K562 (cell line): Measurements from ENCODE around the gene TSPOAP1. TPM values are rescaled to one million over a fixed set of nuclear protein-coding genes. Genes with fewer than 3 reads are reported as not detected.

Experiments used
- BCLAF1 ChIP-seq, 2 experiments: fragments of 450-650 bp in 1 of 2; IDR thresholded peaks; 2 replicates each; pipeline ENCODE4 v1.6.1; 2011 to 2017; ENCODE audit warnings: low read depth in 2 of 2, antibody characterized with exemption in 1 of 2, borderline replicate concordance in 1 of 2, low read length in 1 of 2, mild to moderate bottlenecking in 1 of 2, mixed read lengths in 1 of 2; ENCODE audit not compliant: control insufficient read depth in 1 of 2
- ELF2 ChIP-seq: fragments of 250-450 bp; sonication (Bioruptor Pico); IDR thresholded peaks from 2 replicates; pipeline ENCODE4 v1.5.0; 2021; ENCODE audit warnings: mild to moderate bottlenecking
- HDAC2 ChIP-seq: fragments of 450-650 bp; IDR thresholded peaks from 2 replicates; pipeline ENCODE4 v1.6.1; 2016; ENCODE audit warnings: mild to moderate bottlenecking
- HLTF ChIP-seq: fragments of 450-650 bp; IDR thresholded peaks from 2 replicates; pipeline ENCODE4 v1.6.1; 2016
- MLX ChIP-seq, 2 experiments: fragments of 450-650 bp in 1 of 2; sonication (generic) in 1 of 2; formaldehyde crosslinking; conservative IDR thresholded peaks; 2 replicates each; pipeline versions ENCODE4 v1.4.0 to v1.8.1; 2020 to 2022; ENCODE audit warnings: mild to moderate bottlenecking in 1 of 2, missing genetic modification reagents in 1 of 2
- NR2C2 ChIP-seq, 2 experiments: fragments of 200-800 bp in 1 of 2; sonication (Bioruptor generic) in 1 of 2; sonication (generic) in 1 of 2; formaldehyde crosslinking in 1 of 2; IDR thresholded peaks; 2 replicates each; pipeline versions ENCODE4 v1.6.1 to v1.8.0; 2016 to 2022; ENCODE audit warnings: mild to moderate bottlenecking in 1 of 2, missing compliant biosample characterization in 1 of 2, missing genetic modification characterization in 1 of 2, missing genetic modification reagents in 1 of 2
- PHF20 ChIP-seq: fragments of 450-650 bp; IDR thresholded peaks from 2 replicates; pipeline ENCODE4 v1.6.1; 2018; ENCODE audit not compliant: partially characterized antibody
- PHF8 ChIP-seq: fragments of 200-600 bp; sonication (generic); IDR thresholded peaks from 2 replicates; pipeline ENCODE4 v1.6.1; 2012; ENCODE audit warnings: mixed run types, mild to moderate bottlenecking, inconsistent platforms, low read length, moderate library complexity, borderline replicate concordance
- SP1 ChIP-seq: sonication (generic); formaldehyde crosslinking; IDR thresholded peaks from 2 replicates; pipeline ENCODE4 v1.8.1; 2022; ENCODE audit warnings: mild to moderate bottlenecking, missing genetic modification reagents
- ZNF24 ChIP-seq: fragments of 450-650 bp; IDR thresholded peaks from 2 replicates; pipeline ENCODE4 v1.6.1; 2016
- ZNF589 ChIP-seq: fragments of 200-800 bp; sonication (Bioruptor generic); IDR thresholded peaks from 2 replicates; pipeline ENCODE4 v1.6.1; 2016; ENCODE audit warnings: low read depth, missing genetic modification characterization, missing compliant biosample characterization
- ZNF695 ChIP-seq: fragments of 450-650 bp; formaldehyde crosslinking; IDR thresholded peaks from 2 replicates; pipeline ENCODE4 v1.4.0; 2020; ENCODE audit warnings: mild to moderate bottlenecking, moderate library complexity
- ZSCAN32 ChIP-seq: fragments of 450-650 bp; formaldehyde crosslinking; IDR thresholded peaks from 2 replicates; pipeline ENCODE4 v1.4.0; 2020; ENCODE audit warnings: mild to moderate bottlenecking, moderate library complexity
- polyA plus RNA-seq, 8 experiments: library from polyadenylated mRNA; depleted of rRNA in 4 of 8; stranded (reverse) in 5 of 8; unstranded in 3 of 8; fragments of >200 nt; fragmentation: Nextera tagmentation in 2 of 8; fragmentation: Illumina TruSeq in 1 of 8; extraction: Ambion mirVana in 2 of 8; extraction: Trizol in 1 of 8; gene quantifications; 2 replicates each; pipeline versions ENCODE4 v1.2.1 to v1.2.3, GENCODE V29; 2011 to 2014; ENCODE audit warnings: inconsistent platforms in 1 of 8, missing spikeins in 1 of 8
- total RNA-seq, 7 experiments: library from RNA; depleted of rRNA in 6 of 7; stranded (reverse); fragments of >200 nt in 6 of 7; fragmentation: Illumina TruSeq in 2 of 7; extraction: Trizol in 2 of 7; gene quantifications; 2 replicates each; pipeline versions ENCODE4 v1.2.1 to v1.2.3, GENCODE V29; 2011 to 2021; ENCODE audit warnings: low replicate concordance in 1 of 7
- TF ChIP-seq, protein P1 (sequence below): fragments of 450-650 bp; formaldehyde crosslinking; IDR thresholded peaks from 2 replicates; pipeline ENCODE4 v1.4.0; 2022; ENCODE audit warnings: missing genetic modification characterization

TSPOAP1 gene
- total and polyA plus RNA-seq, 9 of the 15 experiments (the other 6 are each of a cell fraction or from before 2014, with no cell fraction given), result 0.87 to 3.9 (median 1.8) TPM; not detected in 2

GRCh38 chr17:58338454-58338840 lies 9.9 kb upstream of the TSPOAP1 start (continued):
- TF ChIP-seq, protein P1, sequence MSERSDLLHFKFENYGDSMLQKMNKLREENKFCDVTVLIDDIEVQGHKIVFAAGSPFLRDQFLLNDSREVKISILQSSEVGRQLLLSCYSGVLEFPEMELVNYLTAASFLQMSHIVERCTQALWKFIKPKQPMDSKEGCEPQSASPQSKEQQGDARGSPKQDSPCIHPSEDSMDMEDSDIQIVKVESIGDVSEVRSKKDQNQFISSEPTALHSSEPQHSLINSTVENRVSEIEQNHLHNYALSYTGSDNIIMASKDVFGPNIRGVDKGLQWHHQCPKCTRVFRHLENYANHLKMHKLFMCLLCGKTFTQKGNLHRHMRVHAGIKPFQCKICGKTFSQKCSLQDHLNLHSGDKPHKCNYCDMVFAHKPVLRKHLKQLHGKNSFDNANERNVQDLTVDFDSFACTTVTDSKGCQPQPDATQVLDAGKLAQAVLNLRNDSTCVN, result 0 out of 2 replicates have a peak, but pooled peaks have one; percentile 2
- TF ChIP-seq ELF2 (CRISPR knock-in tag), result 0 out of 2 replicates have a peak, but pooled peaks have one; percentile 24
- TF ChIP-seq PHF20, result peak; percentile 83
- TF ChIP-seq MLX (CRISPR knock-in tag; conservative IDR thresholded peaks at IDR 0.05), result 0 out of 4 replicates have a peak, but pooled peaks of 1 of the 2 experiments have one; percentile 19
- peak; percentile 87 for TF ChIP-seq ZNF589 (CRISPR knock-in tag)
- peak; percentile 64; the same call in 1 of the 2 replicates for TF ChIP-seq ZNF695
- TF ChIP-seq PHF8, result no peak
- peak; percentile 67 for TF ChIP-seq SP1 (CRISPR knock-in tag)
- TF ChIP-seq ZSCAN32 (CRISPR knock-in tag), result 0 out of 2 replicates have a peak, but pooled peaks have one; percentile 4
- TF ChIP-seq ZNF24, result peak; percentile 76
- TF ChIP-seq HDAC2, result peak; percentile 99
- TF ChIP-seq BCLAF1 (IDR thresholded peaks at IDR 0.05; ENCODE audit: borderline replicate concordance in 1 of 2, control insufficient read depth in 1 of 2, low read depth in 2 of 2, low read length in 1 of 2), result no peak
- TF ChIP-seq HLTF, result 0 out of 2 replicates have a peak, but pooled peaks have one; percentile 13
- no peak for TF ChIP-seq NR2C2 (CRISPR knock-in tag; IDR thresholded peaks at IDR 0.05)
- 0 out of 2 replicates have a peak, but pooled peaks have one; percentile 23 for TF ChIP-seq NR2C2 (tag; IDR thresholded peaks at IDR 0.05)
